Measurements from ENCODE around the gene CPT1B.
"Not testable (repeated sequence)": the region's sequence is repeated elsewhere in the genome, so short reads cannot be mapped to it uniquely, and the experiment has no call there.

Gene CPT1B

DNA sequence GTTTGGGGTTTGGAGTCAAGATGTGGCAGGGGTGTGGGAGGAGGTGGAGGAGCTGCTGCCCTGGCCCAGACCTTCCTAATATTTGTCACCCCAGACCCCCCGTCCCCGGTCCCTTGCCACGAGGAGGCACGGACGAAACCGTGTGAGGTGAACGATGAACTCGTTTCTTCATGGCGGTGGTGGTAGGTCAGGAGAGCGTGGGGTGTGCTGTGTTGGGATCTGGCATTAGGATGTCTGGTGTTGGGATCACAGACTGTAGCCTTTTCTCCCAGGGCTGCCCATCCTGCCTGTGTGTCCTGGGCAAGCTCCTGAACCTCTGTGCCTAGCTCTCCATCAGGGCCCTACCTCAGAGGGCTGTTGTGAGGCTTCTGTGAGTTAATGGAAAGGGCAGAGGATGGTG, 30.8 kb upstream of the CPT1B start:
- FAIRE-seq = no peak

DNA sequence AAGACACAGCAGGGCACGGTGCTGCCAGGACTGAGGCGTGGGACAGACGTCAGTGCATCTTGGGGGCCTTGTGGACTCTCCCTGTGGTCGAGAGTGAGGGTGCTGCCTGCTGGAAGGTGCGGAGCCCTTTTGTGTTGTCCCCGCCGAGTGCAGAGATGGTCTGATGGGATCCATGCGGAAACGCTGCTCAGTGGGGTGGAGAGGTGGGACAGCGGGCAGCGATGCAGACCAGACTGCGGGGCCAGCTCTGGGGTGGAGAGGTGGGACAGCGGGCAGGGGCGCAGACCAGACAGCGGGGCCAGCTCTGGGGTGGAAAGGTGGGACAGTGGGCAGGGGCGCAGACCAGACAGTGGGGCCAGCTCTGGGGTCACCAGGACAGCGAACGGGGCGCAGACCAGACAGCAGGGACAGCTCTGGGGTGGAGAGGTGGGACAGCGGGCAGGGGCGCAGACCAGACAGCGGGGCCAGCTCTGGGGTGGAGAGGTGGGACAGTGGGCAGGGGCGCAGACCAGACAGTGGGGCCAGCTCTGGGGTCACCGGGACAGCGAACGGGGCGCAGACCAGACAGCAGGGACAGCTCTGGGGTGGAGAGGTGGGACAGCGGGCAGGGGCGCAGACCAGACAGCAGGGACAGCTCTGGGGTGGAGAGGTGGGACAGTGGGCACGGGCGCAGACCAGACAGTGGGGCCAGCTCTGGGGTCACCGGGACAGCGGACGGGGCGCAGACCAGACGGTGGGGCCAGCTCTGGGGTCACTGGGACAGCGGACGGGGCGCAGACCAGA, 30.0 kb upstream of the CPT1B start:
- not testable (repeated sequence) for FAIRE-seq

DNA sequence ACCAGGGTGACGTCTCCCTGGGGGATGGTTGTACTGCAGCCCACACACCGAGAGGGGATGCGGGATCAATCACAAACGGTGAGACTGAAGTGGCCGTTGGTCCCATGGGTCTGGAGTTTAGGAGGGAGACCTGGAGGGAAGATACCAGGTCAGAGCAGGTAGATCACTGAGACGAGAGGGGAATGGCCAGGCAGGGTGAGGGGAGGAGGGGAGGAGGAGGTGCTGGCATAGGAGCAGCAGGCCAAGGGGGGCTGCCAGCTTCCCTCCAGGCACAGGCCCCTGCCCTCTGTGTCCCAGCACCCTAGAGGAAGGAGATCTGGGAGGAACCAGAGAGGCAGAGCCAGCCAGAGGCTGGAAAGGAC, 29.4 kb upstream of the CPT1B start:
- FAIRE-seq = no peak

DNA sequence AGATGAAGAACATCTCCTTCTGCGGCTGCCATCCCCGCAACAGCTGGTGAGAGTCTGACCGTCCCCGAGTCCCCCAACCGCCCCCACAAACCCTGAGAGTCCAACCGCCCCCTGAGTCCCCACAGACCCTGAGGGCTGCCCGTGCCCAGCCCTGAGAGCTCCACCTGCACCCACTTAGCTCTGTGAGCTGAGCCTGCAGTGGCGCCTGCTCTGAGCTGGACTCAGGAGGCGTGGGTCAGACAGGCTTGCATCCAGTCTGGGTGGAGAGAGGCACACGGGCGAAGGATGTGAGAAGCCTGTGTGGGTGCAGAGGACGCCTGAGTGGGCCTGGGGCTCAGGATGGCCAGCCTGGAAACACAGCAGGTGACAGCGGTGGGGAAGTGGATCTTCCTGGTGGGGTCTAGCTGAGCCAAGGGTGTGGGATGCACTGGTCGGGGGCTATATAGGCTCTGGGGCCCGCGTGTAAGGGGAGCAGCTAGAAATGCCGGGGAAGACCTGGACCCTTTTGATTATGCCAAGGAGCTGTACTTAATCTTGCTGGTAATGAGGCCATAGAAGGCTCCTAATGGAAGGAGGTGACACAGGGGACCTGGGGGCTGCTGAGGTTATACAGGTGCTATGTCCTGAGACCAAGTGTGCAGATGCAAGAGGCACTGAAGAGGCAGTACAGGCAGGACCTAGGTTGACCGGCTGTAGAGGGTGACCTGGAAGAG, 28.9 kb upstream of the CPT1B start:
- FAIRE-seq = no peak

DNA sequence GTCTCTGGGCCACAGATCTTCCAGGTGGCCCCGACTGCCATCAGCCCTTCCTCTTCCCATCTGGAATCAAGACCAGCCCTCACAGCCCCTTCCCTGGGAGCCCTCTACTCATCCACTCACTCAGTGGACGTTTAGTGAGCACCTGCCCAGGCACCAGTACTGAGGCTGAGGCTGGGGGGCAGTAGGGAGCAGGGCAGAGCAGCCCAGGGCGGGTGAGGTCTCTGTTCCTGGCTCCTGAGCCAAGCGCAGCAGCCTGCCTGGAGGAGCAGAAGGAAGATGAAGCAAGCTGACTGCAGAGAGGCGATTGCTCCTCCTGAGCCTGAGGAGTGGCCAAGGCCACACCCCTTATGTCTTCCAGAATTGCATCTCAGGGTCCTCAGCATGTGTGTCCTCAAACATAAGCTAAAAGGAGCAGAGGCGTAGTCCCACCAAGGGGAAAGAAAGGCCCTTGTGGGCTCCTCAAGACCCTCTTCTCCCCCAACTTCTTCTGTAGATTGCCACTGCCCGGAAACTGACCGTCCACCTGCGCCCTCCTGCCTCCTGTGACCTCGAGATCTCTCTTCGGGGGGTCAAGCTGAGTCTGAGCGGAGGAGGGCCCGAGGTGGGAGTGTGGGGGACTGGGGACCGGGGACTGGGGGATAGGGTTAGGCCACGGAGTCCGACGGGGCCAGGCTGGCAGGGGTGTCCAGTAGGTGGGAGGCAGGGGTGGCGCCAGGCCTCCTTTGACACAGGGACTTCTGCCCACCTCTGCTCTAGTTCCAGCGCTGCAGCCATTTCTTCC, 28.1 kb upstream of the CPT1B start:
- no peak for FAIRE-seq

DNA sequence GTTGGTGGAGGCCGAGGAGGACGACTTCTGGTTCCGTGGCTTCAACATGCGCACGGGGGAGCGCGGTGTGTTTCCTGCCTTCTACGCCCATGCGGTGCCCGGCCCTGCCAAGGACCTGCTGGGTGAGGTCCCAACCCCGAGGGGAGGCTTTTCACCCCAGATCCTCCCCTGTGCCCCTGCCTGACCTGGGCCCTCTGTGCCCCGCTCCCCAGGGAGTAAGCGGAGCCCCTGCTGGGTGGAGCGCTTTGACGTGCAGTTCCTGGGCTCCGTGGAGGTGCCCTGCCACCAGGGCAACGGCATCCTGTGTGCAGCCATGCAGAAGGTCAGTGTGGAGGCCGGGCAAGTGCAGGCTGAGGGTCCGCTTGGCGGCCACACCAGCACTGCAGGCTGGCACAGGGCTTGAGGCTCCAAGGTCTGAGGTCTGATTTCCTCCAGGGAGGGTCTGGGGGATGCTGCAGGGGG, 27.4 kb upstream of the CPT1B start:
- no peak for FAIRE-seq

DNA sequence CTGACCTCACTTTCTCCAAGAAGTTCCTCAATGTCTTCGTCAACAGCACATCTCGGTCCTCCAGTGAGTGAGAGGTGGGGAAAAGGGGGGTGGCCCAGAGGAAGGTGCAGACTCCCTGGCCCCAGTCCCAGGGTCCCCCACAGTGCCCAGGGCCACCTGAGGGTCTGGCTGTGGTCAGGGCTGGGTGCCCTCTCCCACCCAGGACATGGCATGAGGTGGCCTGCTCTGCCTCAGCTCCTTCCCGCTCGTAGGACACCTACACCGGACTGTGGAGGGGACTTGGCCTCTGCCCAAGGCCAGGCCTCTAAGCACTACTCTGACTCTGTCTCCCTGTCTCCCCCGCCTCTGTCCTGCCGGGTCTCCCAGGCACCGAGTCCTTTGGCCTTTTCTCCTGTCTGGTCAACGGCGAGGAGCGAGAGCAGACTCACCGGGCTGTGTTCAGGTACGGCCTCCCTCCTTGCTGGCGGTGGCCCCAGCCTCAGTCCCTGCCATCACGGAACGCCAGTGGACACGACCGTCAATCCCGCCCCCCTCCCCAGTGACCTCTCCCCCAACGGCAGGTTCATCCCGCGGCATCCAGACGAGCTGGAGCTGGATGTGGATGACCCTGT, 26.9 kb upstream of the CPT1B start:
- no peak for FAIRE-seq

DNA sequence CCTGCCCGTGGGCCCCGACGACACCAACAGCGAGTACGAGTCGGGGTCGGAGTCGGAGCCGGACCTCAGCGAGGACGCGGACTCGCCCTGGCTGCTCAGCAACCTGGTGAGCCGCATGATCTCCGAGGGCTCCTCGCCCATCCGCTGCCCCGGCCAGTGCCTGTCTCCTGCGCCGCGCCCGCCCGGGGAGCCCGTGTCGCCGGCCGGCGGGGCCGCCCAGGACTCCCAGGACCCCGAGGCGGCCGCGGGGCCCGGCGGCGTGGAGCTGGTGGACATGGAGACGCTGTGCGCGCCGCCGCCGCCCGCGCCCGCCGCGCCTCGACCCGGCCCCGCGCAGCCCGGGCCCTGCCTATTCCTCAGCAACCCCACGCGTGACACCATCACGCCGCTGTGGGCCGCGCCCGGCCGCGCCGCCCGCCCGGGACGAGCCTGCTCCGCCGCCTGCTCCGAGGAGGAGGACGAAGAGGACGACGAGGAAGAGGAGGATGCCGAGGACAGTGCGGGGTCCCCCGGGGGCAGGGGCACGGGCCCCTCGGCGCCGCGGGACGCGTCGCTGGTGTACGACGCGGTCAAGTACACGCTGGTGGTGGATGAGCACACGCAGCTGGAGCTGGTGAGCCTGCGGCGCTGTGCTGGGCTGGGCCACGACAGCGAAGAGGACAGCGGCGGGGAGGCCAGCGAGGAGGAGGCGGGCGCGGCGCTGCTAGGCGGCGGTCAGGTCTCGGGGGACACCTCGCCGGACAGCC, 26.2 kb upstream of the CPT1B start:
- FAIRE-seq = no peak

DNA sequence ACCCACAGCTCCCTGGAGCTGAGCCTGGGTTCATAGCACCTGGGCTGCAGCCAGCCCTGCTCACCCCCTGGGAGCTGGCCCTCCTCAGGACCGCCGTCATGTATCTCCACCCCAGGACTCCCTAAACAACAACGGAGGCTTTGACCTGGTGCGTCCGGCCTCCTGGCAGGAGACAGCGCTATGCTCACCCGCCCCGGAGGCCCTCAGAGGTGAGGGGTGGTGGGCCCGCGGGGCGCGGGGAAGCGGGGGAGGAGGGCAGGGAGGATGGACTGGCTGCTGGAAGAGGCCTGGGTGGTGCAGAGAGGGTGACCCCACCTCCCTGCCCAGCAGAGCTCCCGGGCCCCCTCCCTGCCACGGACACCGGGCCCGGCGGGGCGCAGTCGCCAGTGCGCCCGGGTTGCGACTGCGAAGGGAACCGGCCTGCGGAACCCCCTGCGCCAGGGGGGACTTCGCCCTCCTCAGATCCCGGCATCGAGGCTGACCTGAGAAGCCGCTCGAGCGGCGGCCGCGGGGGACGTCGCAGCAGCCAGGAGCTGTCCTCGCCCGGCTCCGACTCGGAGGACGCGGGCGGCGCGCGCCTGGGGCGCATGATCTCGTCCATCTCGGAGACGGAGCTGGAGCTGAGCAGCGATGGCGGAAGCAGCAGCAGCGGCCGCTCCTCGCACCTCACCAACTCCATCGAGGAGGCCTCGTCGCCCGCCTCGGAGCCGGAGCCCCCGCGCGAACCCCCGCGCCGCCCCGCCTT, 25.5 kb upstream of the CPT1B start:
- no peak for FAIRE-seq

DNA sequence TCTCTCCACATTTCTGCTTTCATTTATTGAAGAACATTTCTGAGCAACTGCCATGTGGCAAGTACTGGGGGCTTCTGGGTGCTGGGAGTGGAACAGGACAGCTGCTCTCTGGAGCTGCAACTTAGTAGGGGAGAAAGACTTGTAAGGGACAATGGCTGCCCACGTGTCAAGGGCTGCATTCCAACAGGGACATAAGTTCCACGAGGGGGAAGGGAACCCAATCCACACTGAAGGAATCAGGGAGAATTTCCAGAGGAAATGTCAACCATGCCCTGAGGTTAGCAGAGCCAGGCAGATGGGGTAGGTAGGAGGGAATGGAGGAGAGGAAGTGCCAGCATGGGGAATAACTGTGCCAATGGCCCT, 24.1 kb upstream of the CPT1B start:
- no peak for FAIRE-seq

DNA sequence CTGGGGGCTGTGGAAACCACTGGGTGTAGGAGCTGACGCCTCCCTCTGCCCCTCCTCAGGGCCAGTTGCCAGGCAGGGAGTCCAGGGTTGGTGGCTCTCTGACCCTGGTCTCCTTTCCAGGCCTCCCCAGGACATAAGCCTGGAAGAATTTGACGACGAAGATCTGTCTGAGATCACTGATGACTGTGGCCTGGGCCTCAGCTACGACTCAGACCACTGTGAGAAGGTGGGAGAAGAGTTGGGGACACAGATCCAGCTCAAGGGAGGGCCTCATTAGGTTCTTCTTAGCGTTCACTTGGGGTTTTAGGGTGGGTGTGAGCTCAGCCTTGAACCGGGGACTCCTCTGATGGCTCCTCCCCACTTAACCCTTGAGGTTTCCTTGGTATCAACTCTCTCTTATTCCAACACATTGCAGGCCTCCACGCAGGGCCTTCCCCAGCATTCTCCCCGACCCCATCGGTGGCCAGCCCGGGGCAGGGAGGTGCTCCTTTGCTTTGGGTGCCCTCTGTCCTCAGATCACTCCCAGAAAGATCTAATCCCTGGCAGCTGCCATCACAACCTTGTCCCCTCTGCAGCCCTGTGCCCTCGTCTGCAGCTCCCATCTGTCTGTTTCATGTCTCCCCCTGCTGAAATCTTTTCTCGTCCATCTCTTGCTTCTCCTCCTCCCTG, 23.6 kb upstream of the CPT1B start:
- no peak for FAIRE-seq

DNA sequence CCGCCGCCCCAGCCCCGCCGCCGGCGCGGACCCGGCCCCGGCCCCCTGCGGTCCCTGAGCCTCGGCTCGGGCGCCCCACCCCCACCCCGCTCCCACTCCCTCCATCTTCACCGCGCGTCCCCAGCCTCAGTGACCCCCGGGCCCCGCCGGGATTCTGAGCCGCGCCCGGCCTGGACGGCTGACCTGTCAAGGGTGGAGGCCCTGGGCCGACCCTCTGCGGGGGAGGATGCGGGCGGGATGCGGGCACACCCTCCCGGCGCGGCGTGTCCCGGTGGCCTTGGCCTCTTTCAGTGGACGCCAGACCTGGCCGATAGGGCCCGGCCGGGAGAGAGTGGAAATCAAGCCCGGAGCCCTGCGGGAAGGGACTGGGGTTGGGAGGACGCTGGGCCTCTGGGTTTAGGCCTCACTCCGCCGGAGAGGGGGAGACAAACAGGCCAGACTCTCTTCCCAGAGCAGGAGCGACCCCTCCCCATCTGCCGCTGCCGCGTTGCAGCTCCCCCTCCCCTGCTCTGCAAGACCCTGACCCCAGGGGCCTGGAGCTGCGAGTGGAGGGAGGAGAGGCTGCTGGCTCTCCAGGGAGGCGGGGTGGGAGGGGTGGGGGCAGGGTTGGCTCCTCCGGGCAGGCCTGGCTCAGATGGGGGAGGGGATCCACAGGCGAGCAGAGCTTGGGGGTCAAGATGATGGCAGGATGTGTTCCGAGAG, 22.9 kb upstream of the CPT1B start:
- FAIRE-seq = no peak

DNA sequence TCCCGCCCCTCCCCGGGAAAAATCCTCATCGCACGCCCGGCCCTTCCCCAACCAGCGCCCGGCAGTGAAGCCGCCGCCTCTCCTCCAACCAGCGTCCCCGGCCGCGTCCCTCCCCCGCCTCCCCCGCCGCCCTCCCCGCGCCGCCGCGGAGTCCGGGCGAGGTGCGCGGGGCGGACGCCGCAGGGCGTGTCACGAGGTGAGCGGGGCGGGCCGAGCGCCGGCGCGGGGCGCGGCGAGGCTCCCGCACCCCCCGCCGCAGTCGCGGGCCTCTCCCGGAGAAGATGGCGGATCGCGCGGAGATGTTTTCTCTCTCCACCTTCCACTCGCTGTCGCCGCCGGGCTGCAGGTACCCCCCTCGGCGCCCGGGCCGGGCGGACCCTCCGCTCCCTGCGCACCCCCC, 22.3 kb upstream of the CPT1B start, which contains the start of gene MAPK8IP2:
MAPK8IP2 (plus strand) TSS at position 256 of the 400 bp plus-strand sequence; CDS start at position 282, 26 bp downstream.
- FAIRE-seq = no peak

DNA sequence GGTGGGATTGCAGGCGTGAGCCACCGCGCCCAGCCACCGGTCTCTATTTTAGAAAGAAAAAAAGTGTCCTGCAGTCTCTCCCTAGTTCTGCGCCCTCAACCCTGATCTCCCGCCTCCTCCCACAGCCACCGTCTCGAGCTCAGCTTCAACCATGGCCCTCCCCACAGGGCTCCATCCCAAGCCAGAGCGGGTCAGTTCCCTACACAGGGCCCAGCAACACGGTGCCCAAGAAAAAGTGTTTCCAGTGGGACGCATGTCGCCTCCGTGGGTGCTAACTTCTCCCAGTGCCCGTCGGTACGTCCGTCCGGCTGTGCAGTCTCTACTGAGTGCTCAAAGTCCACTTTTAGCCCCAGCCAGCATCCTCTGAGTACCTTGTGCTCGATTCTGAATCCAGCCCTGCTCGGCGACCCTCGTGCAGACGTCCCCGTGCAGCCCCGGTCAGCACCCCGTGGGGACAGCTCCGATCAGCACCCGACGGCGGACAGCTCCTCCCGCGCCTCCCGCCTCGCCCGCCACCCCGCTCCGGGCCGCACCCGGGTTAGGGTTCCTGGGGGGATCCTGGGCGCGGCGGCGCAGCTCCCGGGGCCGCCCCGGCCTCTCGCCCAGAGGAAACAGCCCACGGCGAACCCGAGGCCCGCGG, 21.7 kb upstream of the CPT1B start:
- FAIRE-seq = no peak

DNA sequence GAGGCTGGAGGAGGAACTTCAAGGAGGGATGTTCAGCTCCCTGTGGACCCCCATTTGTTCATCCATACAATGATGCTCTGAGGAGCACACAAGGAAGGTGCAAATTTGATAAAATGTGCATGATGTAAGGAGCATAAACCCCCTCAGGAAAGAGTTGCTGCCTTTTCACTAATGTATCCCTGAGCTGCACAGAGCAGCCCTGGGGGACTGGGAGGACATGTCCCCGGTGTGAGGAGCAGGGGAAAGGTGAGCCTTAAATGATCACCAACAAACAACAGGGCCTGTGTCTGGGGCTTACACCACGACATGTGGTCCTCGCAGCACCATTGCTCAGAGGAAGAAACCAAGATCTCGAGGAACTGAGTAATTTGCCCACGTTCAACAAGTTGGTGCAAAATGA, 18.9 kb upstream of the CPT1B start:
- FAIRE-seq = no peak

DNA sequence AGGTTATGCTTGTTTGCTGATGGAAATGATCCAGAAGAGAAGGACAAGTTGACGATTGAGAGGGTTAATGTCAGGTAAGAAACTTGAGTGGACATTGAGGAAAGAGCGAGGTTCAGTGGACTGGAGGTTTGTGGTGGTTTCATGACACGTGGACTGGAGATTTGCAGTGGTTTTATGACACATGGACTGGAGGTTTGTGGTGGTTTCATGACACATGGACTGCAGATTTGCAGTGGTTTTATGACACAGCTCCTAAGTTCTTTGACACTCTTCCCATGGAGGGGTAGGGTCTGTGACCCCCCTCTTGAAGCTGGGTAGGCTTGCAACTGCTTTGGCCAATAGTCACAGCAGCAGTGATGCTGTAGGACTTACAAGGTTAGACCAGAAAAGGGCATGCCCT, 17.0 kb upstream of the CPT1B start:
- no peak for FAIRE-seq

DNA sequence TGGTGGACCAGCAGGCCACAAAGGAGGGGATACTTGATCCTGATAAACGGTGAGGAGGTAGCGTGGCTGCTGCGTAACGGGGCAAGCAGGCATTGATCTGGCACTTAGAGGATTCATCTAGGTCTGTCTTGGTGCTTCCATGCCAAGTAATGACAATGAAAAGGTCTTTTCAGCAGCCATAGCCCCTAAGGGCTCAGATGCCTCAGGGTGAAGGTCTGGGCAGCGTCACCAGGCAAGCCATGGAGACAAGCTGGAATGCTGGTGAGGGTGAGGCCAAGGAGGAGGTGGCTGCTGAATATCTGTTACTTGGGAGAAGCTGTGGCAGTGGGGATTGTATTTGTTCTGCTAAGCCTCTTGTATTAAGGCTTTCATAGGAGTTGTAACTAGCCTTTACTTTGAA, 9.2 kb upstream of the CPT1B start:
- FAIRE-seq = no peak

DNA sequence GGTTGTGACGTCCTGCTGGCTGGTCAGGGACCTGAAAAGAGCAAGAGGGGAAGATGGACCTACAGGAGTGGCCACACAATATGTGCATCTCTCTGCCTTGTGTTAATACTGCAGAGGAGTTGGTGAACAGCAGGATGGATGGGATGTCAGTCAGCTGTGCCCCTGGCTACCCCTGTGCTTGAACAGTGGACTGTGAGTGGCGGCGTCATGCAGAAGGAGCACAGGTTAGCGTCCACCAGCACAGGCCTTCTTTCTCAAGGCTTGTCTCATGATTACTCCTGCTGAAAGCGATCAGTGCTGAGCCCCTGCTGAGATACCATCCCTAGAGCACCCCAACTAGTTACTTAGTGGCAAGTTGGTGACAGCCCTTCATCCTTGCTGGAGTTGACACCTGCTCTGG, 8.2 kb upstream of the CPT1B start:
- FAIRE-seq = no peak

DNA sequence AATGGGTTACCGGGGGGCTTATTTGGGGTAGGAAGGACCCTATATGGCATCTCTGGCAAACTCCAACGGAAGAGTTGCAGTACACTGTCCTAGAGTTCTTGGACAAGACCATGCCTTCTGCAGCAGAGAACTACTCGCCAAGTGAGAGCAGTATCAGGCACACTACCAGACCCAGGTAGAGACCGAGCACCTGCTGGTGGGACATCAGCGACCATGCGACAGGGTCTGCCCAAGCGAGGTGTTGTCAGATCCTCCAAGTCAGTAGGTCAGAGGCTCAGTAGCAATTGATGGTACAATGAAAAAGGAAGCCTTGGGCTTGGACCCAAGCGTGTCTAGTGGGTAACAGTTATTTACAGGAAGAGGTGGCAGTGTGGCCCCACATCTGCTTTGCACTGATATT, 7.6 kb upstream of the CPT1B start:
- FAIRE-seq = no peak

DNA sequence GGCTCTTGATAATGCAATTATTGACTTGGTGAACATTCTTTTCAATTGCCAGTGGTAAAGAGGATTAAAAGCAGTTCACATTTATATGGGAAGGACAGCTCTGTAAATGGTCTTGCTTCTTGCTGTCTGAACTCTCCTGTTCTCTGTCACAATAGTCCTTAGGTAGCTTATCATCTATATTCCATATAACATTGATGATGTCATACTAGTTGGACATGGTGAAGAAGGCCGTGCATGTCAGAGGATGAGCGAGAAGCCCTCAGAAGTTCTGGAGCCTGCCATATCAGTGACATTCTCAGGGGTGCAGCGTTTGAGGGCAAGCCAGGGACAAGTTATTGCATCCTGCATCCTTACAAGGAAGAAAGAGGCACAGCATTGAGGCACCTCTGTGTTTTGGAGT, 7.0 kb upstream of the CPT1B start:
- FAIRE-seq = no peak

Measured in endometrium (tissue), 2 donors.